Astrocyte of the hippocampus (primary cell): ENCODE data around the gene ACHE.
"Not testable (repeated sequence)": the region's sequence is repeated elsewhere in the genome, so short reads cannot be mapped to it uniquely, and the experiment has no call there.

ENCODE experiments used
- DNase-seq: peaks from one replicate; pipeline ENCODE4 v3.0.0; 2011; ENCODE audit warnings: low read depth, low spot score

Gene ACHE

GRCh38 chr7:100861616-100861985 is 34.1 kb downstream of the ACHE start:
- no peak for DNase-seq

GRCh38 chr7:100860702-100861615 is 34.7 kb downstream of the ACHE start:
- no peak for DNase-seq

GRCh38 chr7:100859856-100860255 is 35.8 kb downstream of the ACHE start:
- DNase-seq, result no peak

- DNase-seq, result peak; percentile 33
Observed at GRCh38 chr7:100856871-100857282, 38.8 kb downstream of the ACHE start.

- no peak for DNase-seq
Observed at GRCh38 chr7:100855515-100855914, 40.2 kb downstream of the ACHE start.

GRCh38 chr7:100854899-100855298 is 40.8 kb downstream of the ACHE start:
- not testable (repeated sequence) for DNase-seq

GRCh38 chr7:100854146-100854895 is 41.4 kb downstream of the ACHE start:
- DNase-seq, result no peak

- DNase-seq, result peak; percentile 96
Observed at GRCh38 chr7:100852048-100852872, 43.4 kb downstream of the ACHE start, which contains the start of gene SLC12A9. Gene SLC12A9 (plus strand): TSS chr7:100852713. CDS start chr7:100854198, 1,485 bp downstream.

GRCh38 chr7:100847360-100847759 is 48.3 kb downstream of the ACHE start:
- DNase-seq, result no peak

- no peak for DNase-seq
Observed at GRCh38 chr7:100840470-100841100, 55.1 kb downstream of the ACHE start.
